Measurements from ENCODE around the gene STAG3. TPM values are rescaled to one million over a fixed set of nuclear protein-coding genes. Genes with fewer than 3 reads are reported as not detected.

Gene STAG3
- total RNA-seq (0.55 and 1.4 TPM in 2 replicates), polyA plus RNA-seq (0.29 and 0.40 TPM in 2 replicates), polyA minus RNA-seq (0.81 and 2.1 TPM in 2 replicates), Bru-seq, nascent RNA (percentile 10 among the genes with signal in this experiment), BruChase-seq, experiment 1, labeled RNA remaining after a 6-hour chase (percentile 7 among the genes with signal in this experiment), BruChase-seq, experiment 2, labeled RNA remaining after a 2-hour chase (percentile 7 among the genes with signal in this experiment)
- 0.16 and 0.22 TPM in 2 replicates for polyA plus RNA-seq (2011; cell fraction: cytosol; rRNA removed)
- 2.5 and 2.7 TPM in 2 replicates for polyA plus RNA-seq (2011; cell fraction: nucleus; rRNA removed)
- polyA plus RNA-seq (2012), result 3.1 TPM in 2 replicates
- polyA minus RNA-seq (2011; cell fraction: cytosol; rRNA and poly(A)+ RNA removed), result not detected
- 1.1 and 1.2 TPM in 2 replicates for polyA minus RNA-seq (2011; cell fraction: nucleus; rRNA and poly(A)+ RNA removed)
- long read RNA-seq, partial matches to known transcripts, result 0 of 2 reads
- long read RNA-seq, other reads (novel, unspliced or antisense), result 2 of 2 reads

GRCh38 chr7:100177045-100178001 lies at the start of gene STAG3, which contains the start of gene GPC2:
Gene STAG3, plus strand, starts transcription at chr7:100177918. Its CDS starts 2,639 bp downstream, at chr7:100180557.
Gene GPC2, minus strand, starts transcription at chr7:100177381. Its CDS starts 182 bp downstream, at chr7:100177199.
- H3K9ac ChIP-seq (replicated peaks; ENCODE audit: extremely low read depth, insufficient read depth, low read length), result peak within 1 kb of the TSS; percentile 92
- H3K4me3 ChIP-seq (replicated peaks in 1 of 3; ENCODE audit: insufficient read depth in 1 of 3, low read depth in 1 of 3, low read length in 3 of 3), result peak within 1 kb of the TSS; percentile 76 to 99 (median 91)
- TF ChIP-seq POLR2A (IDR thresholded peaks at IDR 0.05; ENCODE audit: low read depth, low read length), result peak; percentile 85
- TF ChIP-seq GATA2 (IDR thresholded peaks at IDR 0.05; ENCODE audit: insufficient read depth, insufficient read length, low read depth, low read length), result no peak
- peak; percentile 60 for TF ChIP-seq POLR2AphosphoS5 (IDR thresholded peaks at IDR 0.05; ENCODE audit: insufficient read depth, low read depth, low read length)
- TF ChIP-seq MAX (IDR thresholded peaks at IDR 0.05; ENCODE audit: insufficient read depth, insufficient read length), result peak; percentile 92
- TF ChIP-seq MYC (IDR thresholded peaks at IDR 0.05; ENCODE audit: low read depth, low read length), result peak; percentile 69
- no peaks in the 10 kb centered on the region for H3K9me3 ChIP-seq (replicated peaks; ENCODE audit: control insufficient read depth, insufficient read depth, low read length)
- H3K79me2 ChIP-seq (ENCODE audit: control insufficient read depth, insufficient read depth, low read length), result peaks cover 4% of the 10 kb centered on the region
- ChIA-PET POLR2A (interaction anchor here (0.6 to 0.9 kb wide), 5 partner anchors 11 to 159 kb away, joined by 3 to 5 read pairs (median 3); no protein-coding TSS in a partner anchor), CTCF (interaction anchor here (0.7 to 1.9 kb wide), 4 partner anchors 11 to 14 kb away, joined by 3 to 17 read pairs (median 6); partner anchors contain the start of gene GAL3ST4)
- H4K20me1 ChIP-seq (replicated peaks; ENCODE audit: control insufficient read depth, extremely low read depth, insufficient read depth, low read length), result no peaks in the 10 kb centered on the region
- FAIRE-seq (peak; percentile 99), DNase-seq (ENCODE audit: low read depth, low spot score) (peak; percentile 99)
- peak within 1 kb of the TSS; percentile 99 for H2AFZ ChIP-seq (ENCODE audit: low read depth, low read length)
- H3K27me3 ChIP-seq (ENCODE audit: control insufficient read depth in 2 of 2, insufficient read depth in 2 of 2, low read length in 2 of 2), result peaks cover 2 to 5% of the 10 kb centered on the region in 2 experiments
- dilution Hi-C loops (cut with MboI; ENCODE audit: extremely low pct_ligation_motif_present, low sequenced_read_pairs), result no loop called here
- intact Hi-C loops (cut with micrococcal nuclease), result loop anchor here (1.0 to 2.0 kb wide), 2 partner anchors 19 to 77 kb away; partner anchors contain the start of genes AP4M1, MCM7 and TRAPPC14
- H3K4me2 ChIP-seq (ENCODE audit: insufficient read depth, low read length), result peak within 1 kb of the TSS; percentile 89
- H3K27ac ChIP-seq (ENCODE audit: insufficient read depth, low read depth, low read length), result peak within 1 kb of the TSS; percentile 47
- H3K9me1 ChIP-seq (replicated peaks; ENCODE audit: control insufficient read depth, extremely low read depth, insufficient read depth, low read length), result no peaks in the 10 kb centered on the region
- H3K4me1 ChIP-seq (ENCODE audit: control insufficient read depth, extremely low read depth, insufficient read depth, low read length), result peaks cover 5% of the 10 kb centered on the region
- no TSS peak for BruUV-seq (replicated peaks)
- H3K36me3 ChIP-seq (ENCODE audit: control insufficient read depth in 2 of 2, extremely low read depth in 1 of 2, insufficient read depth in 2 of 2, low read length in 2 of 2), result peaks cover 0 to 3% of the 10 kb centered on the region in 2 experiments

All from endothelial cell of umbilical vein (primary cell).